ENCODE data around the gene IDNK.
"Not testable (repeated sequence)": the region's sequence is repeated elsewhere in the genome, so short reads cannot be mapped to it uniquely, and the experiment has no call there.

IDNK gene

GRCh38 chr9:83622939-83623678 lies at the start of gene IDNK:
Gene IDNK (plus strand): TSS chr9:83623143. CDS start chr9:83623172, 29 bp downstream.
- DNase-seq, result peak; percentile 23 to 79

- DNase-seq, result no peak
Observed at GRCh38 chr9:83574482-83574881, 48.5 kb upstream of the IDNK start.

- DNase-seq, result no peak
Observed at GRCh38 chr9:83582029-83582428, 40.9 kb upstream of the IDNK start.

- DNase-seq, result no peak
Observed at GRCh38 chr9:83583151-83584014, 39.6 kb upstream of the IDNK start.

GRCh38 chr9:83584995-83585394 lies 37.9 kb upstream of the IDNK start:
- no peak for DNase-seq

- no peak for DNase-seq
Observed at GRCh38 chr9:83588256-83588655, 34.7 kb upstream of the IDNK start.

- peak in 1 of 2 donors; percentile 31 for DNase-seq
Observed at GRCh38 chr9:83596899-83597504, 25.9 kb upstream of the IDNK start.

GRCh38 chr9:83598487-83598886 lies 24.5 kb upstream of the IDNK start:
- DNase-seq, result no peak

GRCh38 chr9:83599071-83599470 lies 23.9 kb upstream of the IDNK start:
- no peak for DNase-seq

GRCh38 chr9:83601463-83601862 lies 21.5 kb upstream of the IDNK start:
- DNase-seq, result no peak

- DNase-seq, result not testable (repeated sequence)
Observed at GRCh38 chr9:83607620-83608019, 15.3 kb upstream of the IDNK start.

- not testable (repeated sequence) for DNase-seq
Observed at GRCh38 chr9:83613298-83613697, 9.6 kb upstream of the IDNK start.

- DNase-seq, result no peak
Observed at GRCh38 chr9:83617299-83617698, 5.6 kb upstream of the IDNK start.

GRCh38 chr9:83620841-83621636 lies 1.9 kb upstream of the IDNK start:
- peak in 1 of 2 donors; percentile 25 for DNase-seq

- no peak for DNase-seq
Observed at GRCh38 chr9:83622433-83622938, 457 bp upstream of the IDNK start.

- peak in 1 of 2 donors; percentile 6 for DNase-seq
Observed at GRCh38 chr9:83623679-83624076, 735 bp downstream of the IDNK start.

- DNase-seq, result peak in 1 of 2 donors; percentile 12
Observed at GRCh38 chr9:83625178-83625577, 2.2 kb downstream of the IDNK start.

GRCh38 chr9:83628540-83628939 lies 5.6 kb downstream of the IDNK start:
- no peak for DNase-seq

GRCh38 chr9:83629433-83630104 lies 6.6 kb downstream of the IDNK start:
- no peak for DNase-seq

- no peak for DNase-seq
Observed at GRCh38 chr9:83630938-83631457, 8.1 kb downstream of the IDNK start.

- no peak for DNase-seq
Observed at GRCh38 chr9:83633255-83633654, 10.3 kb downstream of the IDNK start.

GRCh38 chr9:83633676-83634075 lies 10.7 kb downstream of the IDNK start:
- no peak for DNase-seq

Data from bone marrow (tissue), 2 donors.